ENCODE data around the gene CCS. TPM values are rescaled to one million over a fixed set of nuclear protein-coding genes. Genes with fewer than 3 reads are reported as not detected.
"Not testable (repeated sequence)": the region's sequence is repeated elsewhere in the genome, so short reads cannot be mapped to it uniquely, and the experiment has no call there.

The CCS gene
- total RNA-seq, 4 donors from 2014 or later: 12.7 to 27.5 (median 21.2) TPM

DNA sequence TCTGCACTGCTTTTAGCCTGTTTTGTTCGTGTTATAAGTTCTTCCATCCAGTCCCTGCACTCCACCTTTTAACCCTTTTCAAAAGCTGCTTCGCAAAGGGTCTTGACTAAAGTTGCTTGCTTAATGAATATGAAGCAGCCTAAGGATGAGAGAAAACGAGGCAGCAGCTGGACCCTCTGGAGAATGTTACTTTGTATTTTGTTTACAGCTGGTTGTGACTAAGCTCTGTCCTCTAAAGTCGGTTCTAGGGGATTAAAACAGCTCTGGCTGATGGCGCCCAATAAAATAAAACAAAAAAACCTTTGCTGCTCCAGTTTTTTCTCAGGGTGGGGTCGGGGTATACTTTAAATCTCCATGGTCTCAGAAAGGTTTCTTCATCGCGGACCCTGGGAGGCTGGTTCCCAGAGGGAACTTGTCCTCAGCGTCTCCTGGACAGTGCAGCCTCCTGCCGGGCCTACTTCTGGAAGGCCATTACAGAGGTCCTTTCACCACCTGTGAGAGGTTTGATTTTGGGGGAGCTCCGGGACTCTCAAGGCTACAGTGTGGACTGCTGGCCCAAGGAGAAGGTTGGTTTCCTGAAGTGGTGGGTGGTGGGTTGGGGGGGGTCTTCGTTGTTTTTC is 44.7 kb downstream of the CCS start:
- no peaks in the 10 kb centered on the region for H3K27me3 ChIP-seq
- peaks cover 39 to 61% (median 50%) of the 10 kb centered on the region in 3 donors for H3K4me1 ChIP-seq
- intact Hi-C loops (cut with DNase I): no loop called here
- DNase-seq: no peak
- peak overlapping the region; percentile 60 to 89 (median 84) for H3K4me3 ChIP-seq
- H3K9me3 ChIP-seq: no peaks in the 10 kb centered on the region
- 41 to 53% methylated on average over 9 to 12 of the region's 12 CpGs for WGBS, 2 donors
- peak overlapping the region; percentile 79 to 95 (median 89) for H3K27ac ChIP-seq
- TF ChIP-seq, protein P1, sequence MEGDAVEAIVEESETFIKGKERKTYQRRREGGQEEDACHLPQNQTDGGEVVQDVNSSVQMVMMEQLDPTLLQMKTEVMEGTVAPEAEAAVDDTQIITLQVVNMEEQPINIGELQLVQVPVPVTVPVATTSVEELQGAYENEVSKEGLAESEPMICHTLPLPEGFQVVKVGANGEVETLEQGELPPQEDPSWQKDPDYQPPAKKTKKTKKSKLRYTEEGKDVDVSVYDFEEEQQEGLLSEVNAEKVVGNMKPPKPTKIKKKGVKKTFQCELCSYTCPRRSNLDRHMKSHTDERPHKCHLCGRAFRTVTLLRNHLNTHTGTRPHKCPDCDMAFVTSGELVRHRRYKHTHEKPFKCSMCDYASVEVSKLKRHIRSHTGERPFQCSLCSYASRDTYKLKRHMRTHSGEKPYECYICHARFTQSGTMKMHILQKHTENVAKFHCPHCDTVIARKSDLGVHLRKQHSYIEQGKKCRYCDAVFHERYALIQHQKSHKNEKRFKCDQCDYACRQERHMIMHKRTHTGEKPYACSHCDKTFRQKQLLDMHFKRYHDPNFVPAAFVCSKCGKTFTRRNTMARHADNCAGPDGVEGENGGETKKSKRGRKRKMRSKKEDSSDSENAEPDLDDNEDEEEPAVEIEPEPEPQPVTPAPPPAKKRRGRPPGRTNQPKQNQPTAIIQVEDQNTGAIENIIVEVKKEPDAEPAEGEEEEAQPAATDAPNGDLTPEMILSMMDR (IDR thresholded peaks at IDR 0.05): no peak
- TF ChIP-seq POLR2A (IDR thresholded peaks at IDR 0.05): no peak
- peaks cover 5 to 57% (median 11%) of the 10 kb centered on the region in 3 donors for H3K36me3 ChIP-seq

- WGBS, 2 donors: 0% methylated on average over 44 to 56 of the region's 63 CpGs
- peak within 1 kb of the TSS; percentile 60 to 89 (median 84) for H3K4me3 ChIP-seq
- no peaks in the 10 kb centered on the region for H3K27me3 ChIP-seq
- DNase-seq: peak; percentile 92
- H3K36me3 ChIP-seq: peaks cover 8 to 56% (median 11%) of the 10 kb centered on the region in 3 donors
- intact Hi-C loops (cut with DNase I): no loop called here
- H3K27ac ChIP-seq: peak within 1 kb of the TSS; percentile 93 to 96 (median 94)
- TF ChIP-seq POLR2A (IDR thresholded peaks at IDR 0.05): peak in 3 of 4 donors; percentile 75 to 90 (median 85)
- TF ChIP-seq, protein P1 (IDR thresholded peaks at IDR 0.05): peak in 3 of 6 experiments; percentile 9 to 23 (median 20)
- H3K4me1 ChIP-seq: peaks cover 39 to 69% (median 58%) of the 10 kb centered on the region in 3 donors
- no peaks in the 10 kb centered on the region for H3K9me3 ChIP-seq
Observed at GRCh38 chr11:66638177-66639065, 45.4 kb downstream of the CCS start, which contains the start of gene RBM4. TSS of gene RBM4 (plus strand) at chr11:66638703. CDS start at chr11:66639712, 1,009 bp downstream.

DNA sequence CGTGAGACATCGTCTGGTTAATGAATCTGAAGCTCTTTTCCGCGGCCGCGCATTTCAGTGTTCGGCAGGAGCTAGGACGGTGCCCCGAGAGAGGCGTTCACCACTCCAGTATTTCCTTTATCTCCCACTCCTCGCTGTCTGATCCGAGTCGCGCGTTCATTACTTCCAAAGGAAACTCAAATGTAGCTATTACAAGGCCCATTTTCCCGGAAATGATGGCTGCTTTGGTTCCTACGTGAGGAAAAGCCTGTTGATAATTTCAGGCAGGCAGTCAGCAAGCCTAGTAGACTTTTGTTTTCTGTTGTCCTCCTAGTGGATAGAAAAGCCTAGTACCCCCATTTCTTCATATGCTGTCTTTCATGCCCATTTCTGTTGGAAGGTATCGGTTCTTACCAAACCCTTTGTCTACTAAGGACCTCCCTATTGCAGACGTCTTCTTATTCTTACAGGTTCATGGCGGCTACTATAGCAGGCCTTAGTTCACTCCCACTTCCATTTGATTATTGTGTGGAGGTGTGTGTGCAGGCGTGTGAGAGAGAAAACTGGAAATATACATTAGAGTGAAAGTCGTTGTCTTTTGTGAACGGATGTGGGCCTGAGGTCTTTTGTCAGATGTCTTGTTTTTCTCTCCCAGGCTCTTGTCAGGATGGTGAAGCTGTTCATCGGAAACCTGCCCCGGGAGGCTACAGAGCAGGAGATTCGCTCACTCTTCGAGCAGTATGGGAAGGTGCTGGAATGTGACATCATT is 46.3 kb downstream of the CCS start:
- intact Hi-C loops (cut with DNase I): no loop called here
- DNase-seq: no peak
- TF ChIP-seq, protein P1 (IDR thresholded peaks at IDR 0.05): peak in 1 of 6 experiments; percentile 20
- no peak for TF ChIP-seq POLR2A (IDR thresholded peaks at IDR 0.05)
- H3K4me3 ChIP-seq: peak overlapping the region; percentile 60 to 89 (median 84)
- H3K9me3 ChIP-seq: no peaks in the 10 kb centered on the region
- H3K27me3 ChIP-seq: no peaks in the 10 kb centered on the region
- H3K27ac ChIP-seq: peak overlapping the region; percentile 93 to 96 (median 94)
- H3K4me1 ChIP-seq: peaks cover 47 to 77% (median 66%) of the 10 kb centered on the region in 3 donors
- 4% methylated on average over 25 to 26 of the region's 27 CpGs for WGBS, 2 donors
- peaks cover 16 to 57% (median 19%) of the 10 kb centered on the region in 3 donors for H3K36me3 ChIP-seq

DNA sequence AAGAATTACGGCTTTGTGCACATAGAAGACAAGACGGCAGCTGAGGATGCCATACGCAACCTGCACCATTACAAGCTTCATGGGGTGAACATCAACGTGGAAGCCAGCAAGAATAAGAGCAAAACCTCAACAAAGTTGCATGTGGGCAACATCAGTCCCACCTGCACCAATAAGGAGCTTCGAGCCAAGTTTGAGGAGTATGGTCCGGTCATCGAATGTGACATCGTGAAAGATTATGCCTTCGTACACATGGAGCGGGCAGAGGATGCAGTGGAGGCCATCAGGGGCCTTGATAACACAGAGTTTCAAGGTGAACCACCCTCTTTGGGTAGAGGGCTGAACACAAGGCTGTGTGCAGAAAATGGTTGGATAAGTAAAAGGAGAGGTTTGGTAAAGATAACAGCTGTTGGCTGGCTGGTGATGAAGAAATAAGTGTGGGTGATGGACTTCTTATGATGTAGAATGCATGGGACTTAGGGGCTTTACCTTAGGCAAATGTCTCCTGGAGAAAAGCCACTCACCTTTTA is 46.9 kb downstream of the CCS start:
- H3K27ac ChIP-seq: peak overlapping the region in 3 of 4 donors; percentile 93 to 96 (median 95)
- H3K9me3 ChIP-seq; intact Hi-C loops (cut with DNase I); DNase-seq; H3K27me3 ChIP-seq: not testable (repeated sequence)
- H3K36me3 ChIP-seq: peaks cover 16 to 57% (median 23%) of the 10 kb centered on the region in 3 donors
- peak overlapping the region; percentile 60 to 89 (median 84) for H3K4me3 ChIP-seq
- peaks cover 47 to 83% (median 71%) of the 10 kb centered on the region in 3 donors for H3K4me1 ChIP-seq
- 54 to 61% methylated on average over 9 to 10 of the region's 10 CpGs for WGBS, 2 donors

DNA sequence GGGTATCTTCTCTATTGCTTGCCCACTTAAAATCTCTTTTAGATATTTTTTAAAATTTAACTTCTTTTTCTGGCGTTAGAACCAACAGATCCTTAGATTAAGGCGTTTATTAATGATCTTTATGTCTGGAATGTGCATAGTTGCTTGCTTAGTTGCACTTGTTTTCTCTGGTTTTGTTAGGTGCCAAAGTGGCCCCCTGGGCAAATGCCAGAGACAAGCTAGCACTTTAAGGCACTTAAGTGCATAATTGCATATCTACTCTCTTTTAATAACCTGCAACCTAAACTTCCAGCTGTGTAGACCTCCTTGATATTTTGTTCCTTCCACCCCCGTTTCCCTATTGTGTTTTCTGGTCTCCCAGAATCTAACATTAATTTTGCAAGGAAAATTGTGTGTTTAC is 48.8 kb downstream of the CCS start:
- Histone ChIP-seq H3K4me3 (peak overlapping the region in 3 of 4 donors; percentile 1 to 86 (median 83)), H3K27me3 (no peaks in the 10 kb centered on the region), H3K9me3 (no peaks in the 10 kb centered on the region), H3K27ac (no peak overlapping the region), H3K4me1 (peaks cover 45 to 90% (median 68%) of the 10 kb centered on the region in 3 donors), H3K36me3 (peaks cover 21 to 72% (median 34%) of the 10 kb centered on the region in 3 donors)
- no peak for DNase-seq
- intact Hi-C loops (cut with DNase I): no loop called here
- TF ChIP-seq, protein P1 (IDR thresholded peaks at IDR 0.05): no peak
- TF ChIP-seq POLR2A (IDR thresholded peaks at IDR 0.05): no peak
- 8 to 14% methylated on average over 3 of the region's 3 CpGs for WGBS, 2 donors

Data from esophagus squamous epithelium (tissue), 5 donors.